Ishikawa (cell line): ENCODE results near the gene LHFPL2.

Experiments
- CREB1 ChIP-seq: IDR thresholded peaks from 2 replicates; pipeline ENCODE4 v1.6.1; 2012; ENCODE audit warnings: low read depth
- EP300 ChIP-seq: IDR thresholded peaks from 2 replicates; pipeline ENCODE4 v1.6.1; 2012; ENCODE audit warnings: borderline replicate concordance
- FOXM1 ChIP-seq: IDR thresholded peaks from 2 replicates; pipeline ENCODE4 v1.6.1; 2012; ENCODE audit warnings: low read depth, borderline replicate concordance
- NFIC ChIP-seq: IDR thresholded peaks from 2 replicates; pipeline ENCODE4 v1.6.1; 2012
- RAD21 ChIP-seq: IDR thresholded peaks from 2 replicates; pipeline ENCODE4 v1.6.1; 2012; ENCODE audit warnings: low read depth
- REST ChIP-seq: IDR thresholded peaks from 2 replicates; pipeline ENCODE4 v1.6.1; 2012; ENCODE audit warnings: low read depth, mild to moderate bottlenecking
- TAF1 ChIP-seq: IDR thresholded peaks from 2 replicates; pipeline ENCODE4 v1.6.1; 2012; ENCODE audit warnings: low read depth, mild to moderate bottlenecking
- YY1 ChIP-seq: IDR thresholded peaks from 2 replicates; pipeline ENCODE4 v1.6.1; 2012; ENCODE audit warnings: low read depth

- TF ChIP-seq REST (no peak), TAF1 (no peak), EP300 (no peak), FOXM1 (no peak), YY1 (no peak), CREB1 (no peak), RAD21 (no peak), NFIC (no peak)
Measured at GRCh38 chr5:78651468-78651867, 2.9 kb upstream of the LHFPL2 start.
